GM12865 (cell line): Measurements from ENCODE around the gene ANKS6.

ENCODE experiments used
- DNase-seq: peaks from one replicate; pipeline ENCODE4 v3.0.0; 2010; ENCODE audit warnings: low read depth
- H3K4me3 ChIP-seq: 2 replicates; pipeline ENCODE4 v1.5.1; 2011; ENCODE audit warnings: mild to moderate bottlenecking, low read depth, low read length, control low read depth
- CTCF ChIP-seq: IDR thresholded peaks from 2 replicates; pipeline ENCODE4 v1.5.1; 2011; ENCODE audit warnings: low read length, control low read depth, low read depth, inconsistent platforms; ENCODE audit not compliant: insufficient read depth; ENCODE audit errors: missing control alignments

Gene ANKS6

GRCh38 chr9:98707166-98708102 is 88.9 kb downstream of the ANKS6 start:
- peak; percentile 52 for DNase-seq
- H3K4me3 ChIP-seq, result no peak overlapping the region
- peak; percentile 38 for TF ChIP-seq CTCF

GRCh38 chr9:98706651-98707165 is 89.6 kb downstream of the ANKS6 start:
- H3K4me3 ChIP-seq, result no peak overlapping the region
- DNase-seq, result no peak
- TF ChIP-seq CTCF, result no peak

GRCh38 chr9:98702835-98703380 is 93.4 kb downstream of the ANKS6 start:
- no peak for DNase-seq
- TF ChIP-seq CTCF, result no peak
- no peak overlapping the region for H3K4me3 ChIP-seq

GRCh38 chr9:98702340-98702739 is 94.0 kb downstream of the ANKS6 start:
- no peak for DNase-seq
- no peak overlapping the region for H3K4me3 ChIP-seq
- TF ChIP-seq CTCF, result no peak

- no peak for TF ChIP-seq CTCF
- H3K4me3 ChIP-seq, result no peak overlapping the region
- no peak for DNase-seq
These were observed 94.8 kb downstream of the ANKS6 start for GRCh38 chr9:98701576-98701975.

- no peak for DNase-seq
- no peak for TF ChIP-seq CTCF
- no peak overlapping the region for H3K4me3 ChIP-seq
These were observed 95.6 kb downstream of the ANKS6 start for GRCh38 chr9:98700801-98701200.

GRCh38 chr9:98698856-98699255 is 97.5 kb downstream of the ANKS6 start:
- TF ChIP-seq CTCF, result no peak
- no peak overlapping the region for H3K4me3 ChIP-seq
- DNase-seq, result no peak
